GM21447 (cell line): Measurements from ENCODE around the gene PRKN.

Source experiments
- ATAC-seq: cut with Tn5 transposase; IDR thresholded peaks from one replicate; pipeline ENCODE4 v1.9.1; 2021; ENCODE audit not compliant: unreplicated experiment

PRKN gene

DNA sequence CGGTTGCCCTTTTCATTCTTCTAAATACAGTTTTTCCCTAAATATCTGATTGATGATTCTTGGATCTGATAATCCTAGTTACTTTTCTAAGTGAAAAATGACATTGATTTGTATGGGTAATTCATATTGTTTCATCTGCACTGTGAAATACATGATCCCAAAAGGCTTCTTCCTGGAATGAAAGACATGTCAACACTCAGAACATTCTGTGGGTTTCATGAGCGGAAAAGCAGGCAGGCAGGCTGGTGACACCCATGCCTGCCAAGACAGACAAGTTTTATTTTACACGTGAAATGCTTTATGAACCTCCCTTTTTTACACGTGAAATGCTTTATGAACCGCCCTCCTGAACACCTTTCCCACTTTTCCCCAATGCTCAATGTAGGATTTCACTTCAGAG lies 105.0 kb downstream of the PRKN start:
- ATAC-seq = no peak

DNA sequence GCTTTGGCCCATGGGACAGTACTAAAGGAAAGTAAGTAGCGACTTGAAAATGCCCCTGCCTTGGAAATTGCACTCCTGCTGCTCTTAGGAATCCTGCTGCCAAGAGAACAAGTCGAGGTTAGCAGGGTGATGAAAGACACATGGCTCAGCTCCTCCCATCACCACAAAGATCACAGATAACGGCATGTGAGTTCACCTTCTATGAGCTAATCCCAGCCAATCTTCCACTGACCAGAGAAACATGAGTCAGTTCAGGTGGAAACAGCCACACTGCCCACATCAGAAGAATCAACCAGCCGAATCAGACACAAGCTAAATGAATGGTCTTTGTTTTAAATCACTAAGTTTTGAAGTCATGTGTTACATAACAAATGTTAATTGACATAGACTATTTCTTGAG lies 106.3 kb downstream of the PRKN start:
- ATAC-seq = peak; percentile 53

DNA sequence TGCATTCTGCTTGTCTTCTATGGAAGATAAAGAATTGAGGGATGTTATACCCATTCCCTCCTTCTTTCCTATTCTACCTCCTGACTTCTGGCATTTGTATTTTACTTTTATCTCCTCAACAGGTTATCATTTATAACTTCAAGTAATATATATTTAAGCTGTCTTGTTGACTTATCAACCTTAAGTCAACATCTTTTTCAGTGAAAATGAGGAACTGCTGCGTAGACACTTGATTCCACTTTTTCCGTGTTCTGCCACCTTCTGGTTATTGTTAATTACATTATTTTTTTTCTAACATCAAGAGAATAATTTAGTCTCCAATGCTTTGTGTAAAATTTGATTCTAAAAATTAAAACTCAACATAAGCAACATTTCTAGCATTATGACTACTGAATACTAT lies 107.5 kb downstream of the PRKN start:
- no peak for ATAC-seq

DNA sequence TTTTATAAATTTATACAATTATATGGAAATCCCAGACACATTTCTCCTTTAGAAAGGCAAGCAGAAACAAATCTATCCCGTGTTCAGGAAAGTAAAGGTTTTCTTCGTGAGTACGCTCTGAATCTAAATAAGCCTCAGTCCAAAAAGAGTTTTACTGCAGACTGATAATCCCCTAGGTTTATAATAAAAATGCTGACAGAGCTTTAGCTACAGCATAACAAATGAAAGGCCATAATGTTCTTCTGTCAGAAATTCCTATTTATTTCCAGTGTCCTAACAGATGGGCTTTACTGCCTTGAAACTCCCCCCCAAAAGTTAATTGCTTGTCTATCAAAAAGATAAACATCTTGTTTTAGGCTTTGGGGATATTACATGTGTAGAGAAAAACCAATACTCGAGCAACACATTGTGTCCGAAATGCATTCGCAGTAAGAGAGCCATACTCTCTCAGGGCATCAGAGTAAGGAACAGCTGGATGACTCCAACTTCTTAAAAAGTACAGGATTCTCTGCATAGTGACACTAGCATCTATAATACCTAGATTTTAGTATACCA lies 109.0 kb downstream of the PRKN start:
- no peak for ATAC-seq

DNA sequence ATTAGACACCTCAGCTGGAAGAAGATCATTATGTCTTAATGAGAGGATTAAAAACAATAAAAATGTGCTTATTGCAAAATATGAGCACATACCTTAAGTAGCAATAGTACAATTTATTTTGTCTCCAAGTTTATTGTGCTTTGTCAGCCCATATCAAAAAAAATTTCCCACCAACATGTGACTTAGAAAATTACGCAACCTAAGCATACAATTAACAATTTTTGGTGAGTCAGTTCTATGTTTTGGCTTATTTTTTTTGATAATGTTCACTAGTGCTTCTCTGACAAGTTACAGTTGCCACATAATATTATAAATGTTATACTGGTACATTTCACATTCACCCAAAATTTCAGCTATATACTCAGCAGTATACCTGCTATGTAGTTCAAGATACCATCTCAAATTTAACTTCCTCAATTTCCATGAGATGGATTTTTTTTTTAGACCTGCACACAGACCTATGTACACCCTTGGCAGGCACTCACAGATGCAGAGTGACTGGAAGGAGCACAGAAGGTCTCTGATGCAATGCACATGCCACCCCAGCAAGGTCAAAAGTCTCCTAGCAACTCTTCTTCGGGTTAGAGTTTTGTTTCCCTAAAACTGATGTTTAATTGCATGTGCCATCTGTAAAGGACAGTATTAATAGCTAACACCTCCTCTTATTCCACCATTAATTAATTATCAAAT lies 112.4 kb downstream of the PRKN start:
- ATAC-seq = no peak

DNA sequence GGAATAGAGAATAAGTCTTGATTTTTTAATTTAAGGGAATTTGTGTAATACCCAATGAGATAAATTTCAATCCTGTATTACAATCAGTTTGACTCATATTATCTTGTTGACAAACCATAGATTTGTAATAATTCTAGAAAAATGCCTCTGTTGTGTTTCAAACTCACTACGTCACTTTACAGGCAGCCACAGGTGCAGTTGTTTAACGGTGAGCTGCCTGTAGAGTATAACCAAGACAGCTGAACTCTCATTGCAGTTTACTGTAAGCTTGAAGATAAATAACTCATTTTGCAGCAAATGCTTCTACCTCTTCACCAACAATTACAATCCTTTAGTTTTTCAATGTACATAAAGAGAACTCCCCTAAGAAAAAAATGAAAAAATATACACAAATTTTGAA lies 114.3 kb downstream of the PRKN start:
- ATAC-seq = no peak

DNA sequence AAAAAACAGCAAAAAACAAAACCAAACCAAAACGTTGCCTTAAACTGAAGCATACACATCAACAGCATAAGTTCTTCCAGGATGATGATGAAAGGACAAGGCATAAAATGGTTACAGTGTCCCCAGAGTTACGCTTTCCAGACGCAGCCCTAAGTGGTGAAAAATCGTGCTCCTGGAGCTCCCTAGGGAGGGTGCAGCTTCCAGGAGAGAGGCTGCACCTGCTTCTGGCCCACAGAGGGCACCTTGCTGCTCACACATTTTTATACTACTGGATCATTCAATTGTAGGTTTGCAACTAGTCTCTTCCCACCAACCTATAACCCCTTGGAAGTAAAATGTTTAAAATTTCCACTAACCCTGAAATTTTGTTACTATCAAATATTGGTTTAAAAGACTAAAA lies 115.0 kb downstream of the PRKN start:
- ATAC-seq = no peak

DNA sequence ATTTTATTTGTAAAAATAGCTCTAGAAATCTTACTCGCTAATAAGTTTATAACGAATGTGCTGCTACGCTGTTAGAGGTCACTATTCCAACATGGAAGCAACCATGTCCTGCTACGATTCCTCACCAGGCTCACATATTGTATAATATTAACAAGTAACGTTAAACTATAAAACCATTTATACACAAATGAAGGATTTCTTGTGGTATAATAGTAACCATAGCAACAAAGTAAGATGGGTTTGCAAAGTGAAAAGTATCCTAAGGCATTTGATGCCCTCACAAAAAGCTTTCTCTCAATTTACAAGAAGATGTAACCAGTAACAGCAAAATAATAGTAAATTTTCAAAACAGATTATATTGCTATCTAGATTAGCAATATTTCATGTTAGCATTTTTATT lies 117.2 kb downstream of the PRKN start:
- no peak for ATAC-seq

DNA sequence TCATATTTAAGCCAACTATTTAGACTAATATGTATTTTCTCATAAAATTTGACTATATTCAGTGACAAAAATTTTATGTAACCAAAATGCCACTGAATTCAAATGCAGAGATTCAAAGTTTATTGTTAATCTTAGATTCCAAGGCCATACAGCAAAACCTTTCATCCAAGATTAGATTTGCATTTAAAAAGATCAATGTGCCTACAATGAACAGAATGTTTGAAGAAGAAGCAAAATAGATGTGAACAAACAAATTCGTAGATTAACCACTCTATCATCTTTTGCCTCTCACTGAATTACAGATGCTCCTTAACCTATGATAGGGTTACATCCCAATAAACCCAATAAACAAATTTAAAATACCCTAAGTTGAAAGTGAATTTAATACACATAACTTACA lies 121.7 kb downstream of the PRKN start:
- no peak for ATAC-seq

DNA sequence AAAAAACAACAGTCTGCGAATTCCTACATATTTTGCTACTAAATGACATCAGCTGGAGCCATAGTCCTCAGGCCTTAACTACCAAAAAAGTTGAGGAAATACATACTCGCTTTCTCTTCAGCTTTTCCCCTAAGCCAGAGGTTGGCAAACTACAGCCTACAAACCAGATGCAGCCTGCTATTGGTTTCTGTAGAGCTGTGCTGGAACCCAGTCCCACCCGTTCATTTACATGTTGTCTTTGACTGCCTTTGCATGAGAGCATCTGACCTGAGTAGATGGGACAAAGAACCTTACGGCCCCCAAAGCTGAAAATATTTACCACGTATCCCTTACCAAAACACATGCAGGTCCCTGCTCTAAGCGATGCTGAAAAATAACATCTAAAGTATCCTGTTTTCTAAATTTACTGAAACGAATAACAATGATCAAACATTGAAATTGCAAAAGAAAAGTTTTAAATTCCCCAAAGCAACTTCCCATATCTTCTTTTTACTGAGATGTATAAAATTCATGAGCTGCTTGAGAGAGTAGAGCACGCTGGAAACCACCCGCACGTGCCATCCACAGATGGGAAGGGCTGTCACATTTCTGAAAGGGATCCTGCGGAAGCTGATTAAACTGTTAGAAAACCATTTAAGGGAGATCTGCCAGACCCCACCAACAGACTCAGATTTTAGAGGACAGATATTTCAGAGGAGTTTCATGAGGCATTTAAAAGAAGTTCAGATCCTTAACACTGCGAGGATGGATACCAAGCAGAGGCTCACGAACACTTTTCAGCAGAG lies 124.1 kb downstream of the PRKN start:
- no peak for ATAC-seq

DNA sequence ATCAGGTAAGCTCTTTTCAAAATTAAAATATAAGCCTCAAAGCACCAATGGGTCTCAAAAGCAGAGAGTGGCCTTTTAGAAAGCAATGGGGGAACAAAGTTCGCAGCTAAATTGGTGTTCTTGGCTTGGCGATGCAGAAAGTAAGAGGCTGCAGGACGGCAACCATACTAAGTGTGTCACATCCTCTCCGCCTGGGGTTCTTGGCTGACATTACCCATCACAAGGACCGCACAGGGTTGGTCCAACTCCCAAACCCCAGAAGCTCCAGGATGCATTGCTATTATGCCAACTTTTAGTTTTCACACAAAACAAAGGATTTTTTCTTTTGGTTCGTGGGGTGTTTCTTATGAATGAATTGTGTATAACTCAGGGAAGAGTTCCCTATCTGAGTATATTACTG lies 124.8 kb downstream of the PRKN start:
- no peak for ATAC-seq

DNA sequence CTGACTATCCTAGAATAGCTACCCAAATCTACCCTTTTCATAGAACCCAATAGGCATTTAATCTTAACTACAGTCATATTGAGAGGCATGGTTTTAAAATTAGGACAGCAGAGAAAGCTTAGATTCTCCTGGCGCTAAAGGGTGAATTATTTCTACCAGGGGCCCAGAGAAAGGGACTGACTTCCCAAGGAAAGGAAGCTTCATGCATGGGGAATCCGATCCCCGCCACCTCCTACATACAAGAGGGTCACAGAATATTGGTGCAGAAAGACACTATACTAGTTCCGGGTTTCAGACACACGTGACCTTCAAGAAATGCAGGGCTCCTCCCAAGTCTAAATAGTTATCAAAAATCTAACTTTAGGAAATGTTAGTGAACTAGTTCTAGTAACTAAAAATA lies 130.9 kb downstream of the PRKN start:
- ATAC-seq = no peak

DNA sequence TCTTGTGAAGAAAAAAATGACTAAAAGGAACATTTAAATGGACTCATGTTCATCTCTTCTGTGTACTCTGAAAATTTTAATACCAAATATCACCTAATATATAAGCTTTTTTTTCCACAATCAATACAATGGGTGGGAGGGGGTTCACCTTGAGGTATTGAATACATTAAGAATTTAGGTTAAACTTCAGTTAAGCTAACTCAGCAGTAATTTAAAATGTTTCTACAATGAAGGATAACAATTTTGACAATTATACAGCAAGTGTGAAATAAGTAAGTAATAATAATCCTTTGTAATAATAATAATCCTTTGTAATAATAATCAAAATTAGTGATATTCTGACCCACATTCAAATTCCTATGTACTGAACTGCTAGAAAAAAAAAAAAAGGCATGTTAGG lies 136.0 kb downstream of the PRKN start:
- no peak for ATAC-seq

DNA sequence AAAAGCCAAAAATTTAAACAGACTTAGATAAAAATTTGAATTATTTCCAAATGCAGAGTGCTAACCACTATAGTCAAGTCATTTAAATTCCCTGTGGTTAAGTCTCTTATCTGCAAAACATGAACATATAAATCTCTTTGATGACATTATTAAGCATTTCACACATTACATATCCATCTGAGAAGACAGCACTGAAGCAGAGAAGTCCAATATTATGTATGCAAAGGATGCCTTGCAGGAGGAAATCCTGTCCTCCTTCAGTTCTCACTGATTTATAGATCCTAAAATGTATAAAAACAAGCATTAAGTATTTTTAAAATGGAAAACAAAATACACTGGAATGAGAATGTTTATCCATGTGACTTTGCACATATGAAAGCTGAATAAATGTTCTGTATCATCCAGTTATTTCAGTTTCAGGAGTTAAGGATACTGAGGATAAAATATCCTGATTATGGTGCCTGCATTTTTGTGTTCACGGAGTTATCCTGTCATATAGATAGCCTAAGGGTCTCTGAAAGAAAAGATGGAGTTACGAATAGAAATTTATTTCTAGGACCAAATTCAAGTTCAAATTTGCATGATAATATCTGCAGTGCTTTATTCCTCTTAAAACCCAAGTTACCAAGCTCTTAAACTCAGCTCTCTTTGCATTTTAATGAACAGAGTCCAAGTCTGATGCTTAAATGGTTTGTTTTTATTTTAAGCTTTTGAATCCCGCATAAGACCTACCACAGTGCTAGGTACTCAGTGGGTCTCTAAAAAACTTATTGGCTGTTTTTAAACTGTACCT lies 145.4 kb downstream of the PRKN start:
- ATAC-seq = no peak

DNA sequence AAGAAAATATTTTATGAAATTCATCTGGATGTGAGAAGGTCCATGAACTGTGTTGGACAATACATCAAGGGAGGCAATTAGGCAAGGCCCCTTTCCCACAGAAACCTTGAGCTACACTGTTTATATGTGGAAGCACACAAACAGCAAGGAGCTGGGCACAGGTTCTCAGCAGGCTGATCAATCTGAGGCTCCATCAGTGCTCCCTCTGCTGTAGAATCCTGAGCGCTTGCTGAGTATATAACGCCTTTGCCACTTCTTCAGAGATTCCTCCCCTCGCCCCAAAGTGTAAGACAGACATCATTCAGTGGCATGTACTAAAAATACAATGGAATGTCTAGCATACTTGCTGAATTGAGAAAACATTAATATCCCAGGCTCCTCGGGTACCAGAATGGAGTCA lies 146.9 kb downstream of the PRKN start:
- ATAC-seq = no peak

DNA sequence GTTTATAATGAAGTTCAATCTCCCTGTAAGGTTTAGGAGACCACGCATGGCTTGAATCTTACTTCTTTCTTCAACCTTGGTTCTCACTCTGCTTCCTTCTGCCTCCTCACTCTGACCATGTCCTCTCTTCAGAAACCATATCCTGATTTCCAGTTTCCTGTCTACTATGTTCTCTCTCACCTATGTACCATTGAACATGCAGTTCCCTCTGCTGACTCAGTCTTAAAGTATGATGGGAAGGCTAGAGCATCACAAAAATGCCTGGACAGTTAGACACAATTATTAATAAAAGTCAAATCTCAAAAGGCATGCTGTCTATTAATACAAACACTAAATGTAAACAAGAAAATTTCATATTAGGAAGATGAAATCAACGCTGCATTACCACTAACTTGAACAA lies 151.6 kb downstream of the PRKN start:
- no peak for ATAC-seq

DNA sequence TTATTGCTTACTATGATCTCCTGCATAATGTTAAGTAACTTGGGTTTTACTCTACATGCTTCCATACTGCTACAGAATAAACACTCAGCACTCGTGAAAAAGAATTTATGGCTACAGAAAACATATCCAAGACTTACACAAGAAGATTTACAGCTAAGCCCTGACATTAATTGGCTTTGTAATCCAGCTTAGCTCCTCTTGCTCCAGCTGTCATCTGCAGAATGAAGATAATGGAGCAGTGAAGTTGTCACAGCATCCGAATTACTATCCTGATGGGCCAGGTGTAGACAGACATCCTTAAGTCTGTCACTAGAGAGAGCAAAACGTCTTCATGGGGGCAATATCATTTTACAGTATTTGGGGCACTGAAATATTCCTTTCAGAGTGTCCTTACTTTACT lies 155.3 kb downstream of the PRKN start:
- ATAC-seq = no peak

DNA sequence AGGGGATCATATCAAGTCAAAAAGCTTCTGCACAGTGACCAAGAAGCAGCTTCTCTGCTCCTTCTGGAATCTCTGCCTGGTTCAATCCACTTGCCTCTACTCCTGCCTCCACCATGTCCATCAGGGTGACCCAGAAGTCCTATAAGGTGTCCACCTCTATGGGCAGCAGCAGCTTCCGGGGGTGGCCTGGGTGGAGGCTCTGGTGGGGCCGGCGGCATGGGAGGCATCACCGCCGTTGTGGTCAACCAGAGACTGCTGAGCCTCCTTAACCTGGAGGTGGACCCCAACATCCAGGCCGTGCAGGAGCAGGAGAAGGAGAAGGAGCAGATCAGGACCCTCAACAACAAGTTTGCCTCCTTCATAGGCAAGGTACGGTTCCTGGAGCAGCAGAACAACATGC lies 159.3 kb downstream of the PRKN start:
- ATAC-seq = no peak

DNA sequence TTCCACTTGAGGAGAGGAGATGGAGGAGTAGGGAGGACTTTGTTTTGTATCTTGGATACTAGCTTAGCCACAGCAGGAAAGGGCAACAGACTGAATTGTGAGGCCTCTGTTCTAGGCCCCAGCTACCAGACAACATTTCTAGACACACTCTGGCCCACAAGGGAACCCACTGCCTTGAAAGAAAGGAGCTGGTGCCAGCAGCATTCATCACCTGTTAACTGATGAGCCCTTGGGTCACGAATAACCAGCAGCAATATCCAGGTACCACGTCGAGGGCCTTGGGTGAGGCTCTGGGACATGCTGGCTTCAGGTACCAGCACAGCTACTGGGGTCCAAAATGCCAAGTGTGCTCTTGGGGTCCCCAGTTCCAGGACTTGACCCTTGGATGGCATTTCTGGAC lies 165.5 kb downstream of the PRKN start:
- ATAC-seq = no peak

DNA sequence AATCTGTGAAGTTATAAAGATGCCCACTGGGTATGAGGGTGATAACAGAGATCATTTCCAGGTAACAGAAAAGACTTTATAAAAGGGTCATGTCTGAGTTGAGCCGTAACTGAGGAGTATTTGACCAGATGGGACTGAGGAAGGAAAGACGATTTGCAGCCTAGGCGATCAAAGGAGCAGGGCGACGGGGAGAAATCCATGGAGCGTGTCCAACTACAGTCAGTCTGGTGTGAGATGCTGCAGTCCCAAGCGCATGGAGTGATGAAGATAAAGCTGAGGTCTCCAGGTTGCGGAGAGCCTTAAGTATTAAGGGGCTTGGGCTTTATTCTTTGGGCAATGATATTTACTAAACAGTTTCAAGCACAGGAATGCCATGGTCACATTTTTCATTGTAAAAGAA lies 166.7 kb downstream of the PRKN start:
- ATAC-seq = no peak

DNA sequence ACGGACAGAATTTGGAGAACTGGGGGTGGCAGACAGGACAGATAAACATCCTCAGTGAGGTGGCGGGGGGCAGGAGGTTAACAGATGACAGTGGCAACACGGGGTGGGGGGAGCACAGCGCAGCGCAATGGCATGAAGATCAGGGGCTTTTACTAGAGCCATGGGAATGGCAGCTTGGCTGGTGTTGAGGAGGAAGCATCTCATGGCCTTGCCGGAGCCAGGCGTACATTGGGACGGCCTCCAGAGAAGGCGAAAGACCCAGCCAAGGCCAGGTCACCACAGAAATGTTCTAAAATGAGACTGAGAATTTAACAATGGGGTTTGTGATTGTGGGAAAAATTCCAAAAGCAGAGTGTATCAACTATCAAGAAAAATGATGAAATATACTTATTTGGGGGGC lies 173.0 kb downstream of the PRKN start:
- no peak for ATAC-seq

DNA sequence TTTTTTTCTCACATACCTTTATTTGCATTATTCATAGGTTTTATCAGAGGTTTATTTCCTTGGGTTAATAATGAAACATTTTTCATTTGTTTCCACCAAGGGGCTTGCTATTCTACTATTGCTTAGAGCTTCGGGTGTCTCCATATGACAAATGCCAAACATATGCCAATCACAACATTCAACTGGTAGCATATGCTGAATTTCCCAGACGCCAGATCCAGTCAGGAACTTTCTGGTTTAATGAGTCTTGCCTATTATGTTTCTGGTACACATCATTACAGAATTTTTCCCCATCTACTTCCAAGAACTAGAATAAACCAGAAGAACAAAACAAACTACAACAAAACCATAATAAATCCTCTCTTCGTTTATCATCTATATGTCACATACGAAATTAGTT lies 180.7 kb downstream of the PRKN start:
- ATAC-seq = no peak
